ENCODE measurements around the gene DRG2. TPM values are rescaled to one million over a fixed set of nuclear protein-coding genes. Genes with fewer than 3 reads are reported as not detected.

DRG2 gene
- polyA plus RNA-seq, 6 donors from 2014 or later = 36.1 to 70.4 (median 41.8) TPM

- no peak overlapping the region for H3K4me3 Mint-ChIP-seq
- H3K4me1 Mint-ChIP-seq = peaks cover 0 to 6% (median 4%) of the 10 kb centered on the region in 3 donors
- no peak for ATAC-seq (ENCODE audit: low read depth in 2 of 2)
- H3K9me3 Mint-ChIP-seq = no peaks in the 10 kb centered on the region
- no peak for DNase-seq
- no peaks in the 10 kb centered on the region for H3K27me3 Mint-ChIP-seq
- peak overlapping the region in 1 of 6 donors; percentile 38 for H3K27ac Mint-ChIP-seq
- peaks cover 8 to 11% of the 10 kb centered on the region in 2 donors for H3K36me3 Mint-ChIP-seq
Measured at GRCh38 chr17:18056214-18056613, 31.5 kb upstream of the DRG2 start.

- Mint-ChIP-seq H3K27me3 (no peaks in the 10 kb centered on the region), H3K36me3 (peaks cover 9 to 11% of the 10 kb centered on the region in 2 donors), H3K27ac (peak overlapping the region in 2 of 6 donors; percentile 11 to 16), H3K4me1 (peaks cover 0 to 4% (median 3%) of the 10 kb centered on the region in 3 donors), H3K9me3 (no peaks in the 10 kb centered on the region), H3K4me3 (no peak overlapping the region)
- DNase-seq (no peak), ATAC-seq (ENCODE audit: low read depth in 2 of 2) (no peak)
Measured at GRCh38 chr17:18059283-18059682, 28.5 kb upstream of the DRG2 start.

- peaks cover 0 to 3% (median 0%) of the 10 kb centered on the region in 3 donors for H3K4me1 Mint-ChIP-seq
- H3K36me3 Mint-ChIP-seq = peaks cover 5 to 13% of the 10 kb centered on the region in 2 donors
- peak overlapping the region in 1 of 6 donors; percentile 0 for H3K27ac Mint-ChIP-seq
- DNase-seq (no peak), ATAC-seq (ENCODE audit: low read depth in 2 of 2) (no peak)
- H3K9me3 Mint-ChIP-seq = no peaks in the 10 kb centered on the region
- H3K4me3 Mint-ChIP-seq = no peak overlapping the region
- H3K27me3 Mint-ChIP-seq = no peaks in the 10 kb centered on the region
Measured at GRCh38 chr17:18064053-18064452, 23.7 kb upstream of the DRG2 start.

GRCh38 chr17:18065546-18065945 is 22.2 kb upstream of the DRG2 start:
- Mint-ChIP-seq H3K27ac (no peak overlapping the region), H3K4me1 (no peaks in the 10 kb centered on the region), H3K9me3 (no peaks in the 10 kb centered on the region), H3K4me3 (no peak overlapping the region), H3K36me3 (peaks cover 5 to 13% of the 10 kb centered on the region in 2 donors), H3K27me3 (no peaks in the 10 kb centered on the region)
- no peak for DNase-seq
- ATAC-seq (ENCODE audit: low read depth in 2 of 2) = no peak

GRCh38 chr17:18066866-18067265 is 20.9 kb upstream of the DRG2 start:
- Mint-ChIP-seq H3K4me3 (no peak overlapping the region), H3K4me1 (no peaks in the 10 kb centered on the region), H3K36me3 (peaks cover 5 to 13% of the 10 kb centered on the region in 2 donors), H3K27me3 (no peaks in the 10 kb centered on the region), H3K9me3 (no peaks in the 10 kb centered on the region), H3K27ac (peak overlapping the region in 1 of 6 donors; percentile 66)
- ATAC-seq (ENCODE audit: low read depth in 2 of 2) (no peak), DNase-seq (no peak)

- Mint-ChIP-seq H3K27ac (peak overlapping the region in 1 of 6 donors; percentile 52), H3K4me3 (no peak overlapping the region), H3K9me3 (no peaks in the 10 kb centered on the region), H3K27me3 (no peaks in the 10 kb centered on the region), H3K4me1 (no peaks in the 10 kb centered on the region), H3K36me3 (peaks cover 5 to 13% of the 10 kb centered on the region in 2 donors)
- DNase-seq = no peak
- ATAC-seq (ENCODE audit: low read depth in 2 of 2) = no peak
Measured at GRCh38 chr17:18069101-18069500, 18.6 kb upstream of the DRG2 start.

- H3K27me3 Mint-ChIP-seq = peaks cover 0 to 15% (median 13%) of the 10 kb centered on the region in 3 donors
- no peaks in the 10 kb centered on the region for H3K9me3 Mint-ChIP-seq
- H3K36me3 Mint-ChIP-seq = no peaks in the 10 kb centered on the region
- no peak overlapping the region for H3K4me3 Mint-ChIP-seq
- DNase-seq = no peak
- no peak overlapping the region for H3K27ac Mint-ChIP-seq
- H3K4me1 Mint-ChIP-seq = no peaks in the 10 kb centered on the region
- no peak for ATAC-seq (ENCODE audit: low read depth in 2 of 2)
Measured at GRCh38 chr17:18070861-18071340, 16.8 kb upstream of the DRG2 start.

- ATAC-seq (ENCODE audit: low read depth in 2 of 2) (no peak), DNase-seq (no peak)
- Mint-ChIP-seq H3K27me3 (peaks cover 0 to 21% (median 15%) of the 10 kb centered on the region in 3 donors), H3K36me3 (no peaks in the 10 kb centered on the region), H3K4me3 (no peak overlapping the region), H3K4me1 (no peaks in the 10 kb centered on the region), H3K9me3 (no peaks in the 10 kb centered on the region), H3K27ac (no peak overlapping the region)
Measured at GRCh38 chr17:18071751-18072150, 16.0 kb upstream of the DRG2 start.

GRCh38 chr17:18074566-18075272 is 13.0 kb upstream of the DRG2 start:
- no peaks in the 10 kb centered on the region for H3K36me3 Mint-ChIP-seq
- H3K4me1 Mint-ChIP-seq = no peaks in the 10 kb centered on the region
- ATAC-seq (ENCODE audit: low read depth in 2 of 2) (no peak), DNase-seq (no peak)
- H3K27ac Mint-ChIP-seq = no peak overlapping the region
- no peak overlapping the region for H3K4me3 Mint-ChIP-seq
- no peaks in the 10 kb centered on the region for H3K9me3 Mint-ChIP-seq
- H3K27me3 Mint-ChIP-seq = peaks cover 0 to 33% (median 22%) of the 10 kb centered on the region in 3 donors

- no peak for ATAC-seq (ENCODE audit: low read depth in 2 of 2)
- H3K27me3 Mint-ChIP-seq = peaks cover 4 to 33% (median 22%) of the 10 kb centered on the region in 3 donors
- no peak overlapping the region for H3K4me3 Mint-ChIP-seq
- H3K27ac Mint-ChIP-seq = no peak overlapping the region
- DNase-seq = no peak
- H3K4me1 Mint-ChIP-seq = no peaks in the 10 kb centered on the region
- H3K9me3 Mint-ChIP-seq = no peaks in the 10 kb centered on the region
- no peaks in the 10 kb centered on the region for H3K36me3 Mint-ChIP-seq
Measured at GRCh38 chr17:18076936-18077335, 10.8 kb upstream of the DRG2 start.

- H3K27ac Mint-ChIP-seq = peak overlapping the region in 1 of 6 donors; percentile 38
- no peak for DNase-seq
- H3K9me3 Mint-ChIP-seq = no peaks in the 10 kb centered on the region
- H3K4me1 Mint-ChIP-seq = no peaks in the 10 kb centered on the region
- peaks cover 4 to 29% (median 18%) of the 10 kb centered on the region in 3 donors for H3K27me3 Mint-ChIP-seq
- H3K36me3 Mint-ChIP-seq = no peaks in the 10 kb centered on the region
- ATAC-seq (ENCODE audit: low read depth in 2 of 2) = no peak
- no peak overlapping the region for H3K4me3 Mint-ChIP-seq
Measured at GRCh38 chr17:18079543-18079942, 8.2 kb upstream of the DRG2 start.

- no peak for DNase-seq
- no peak for ATAC-seq (ENCODE audit: low read depth in 2 of 2)
- Mint-ChIP-seq H3K4me1 (peaks cover 16 to 24% (median 18%) of the 10 kb centered on the region in 3 donors), H3K36me3 (peaks cover 0 to 6% of the 10 kb centered on the region in 2 donors), H3K27me3 (peaks cover 4% of the 10 kb centered on the region in 3 donors), H3K4me3 (no peak overlapping the region), H3K27ac (no peak overlapping the region), H3K9me3 (no peaks in the 10 kb centered on the region)
Measured at GRCh38 chr17:18084256-18084655, 3.5 kb upstream of the DRG2 start.

- ATAC-seq (ENCODE audit: low read depth in 2 of 2) (no peak), DNase-seq (no peak)
- Mint-ChIP-seq H3K27ac (peak overlapping the region in 4 of 6 donors; percentile 37 to 98 (median 86)), H3K4me3 (peak overlapping the region in 6 of 8 donors; percentile 25 to 100 (median 84)), H3K36me3 (peaks cover 7 to 16% of the 10 kb centered on the region in 2 donors), H3K9me3 (no peaks in the 10 kb centered on the region), H3K4me1 (peaks cover 29 to 40% (median 36%) of the 10 kb centered on the region in 3 donors), H3K27me3 (no peaks in the 10 kb centered on the region)
Measured at GRCh38 chr17:18089613-18090012, 1.9 kb downstream of the DRG2 start.
